MG63 (cell line): ENCODE data around the gene SLPI. TPM values are rescaled to one million over a fixed set of nuclear protein-coding genes. Genes with fewer than 3 reads are reported as not detected.

Source experiments
- DNase-seq: peaks from one replicate; pipeline ENCODE4 v3.0.0-alpha.2; 2020
- H3K27me3 ChIP-seq: fragments of 250-450 bp; sonication (Bioruptor Pico); 2 replicates; pipeline ENCODE4 v1.5.1; 2020; ENCODE audit warnings: mild to moderate bottlenecking, moderate library complexity
- H3K36me3 ChIP-seq: fragments of 250-450 bp; sonication (Bioruptor Pico); 2 replicates; pipeline ENCODE4 v1.5.1; 2020; ENCODE audit warnings: mild to moderate bottlenecking, moderate library complexity
- H3K4me3 ChIP-seq: fragments of 250-450 bp; sonication (Bioruptor Pico); 2 replicates; pipeline ENCODE4 v1.5.1; 2020; ENCODE audit warnings: mild to moderate bottlenecking, moderate library complexity
- H3K9me3 ChIP-seq: fragments of 250-450 bp; sonication (Bioruptor Pico); 2 replicates; pipeline ENCODE4 v1.5.1; 2020; ENCODE audit warnings: mild to moderate bottlenecking, moderate library complexity
- total RNA-seq: library from RNA; depleted of rRNA; stranded (reverse); fragments of >200 nt; shearing (Covaris generic); gene quantifications from 2 replicates; pipeline ENCODE4 v1.2.3, GENCODE V29; 2014; ENCODE audit warnings: low replicate concordance

The SLPI gene
- total RNA-seq, 1 experiment from 2014 or later: 52.2 TPM

GRCh38 chr20:45247865-45248264 is 6.5 kb downstream of the SLPI start:
- Histone ChIP-seq H3K4me3 (no peak overlapping the region), H3K9me3 (no peaks in the 10 kb centered on the region), H3K27me3 (peaks cover 12% of the 10 kb centered on the region), H3K36me3 (no peaks in the 10 kb centered on the region)
- DNase-seq: no peak

- peaks cover 14% of the 10 kb centered on the region for H3K27me3 ChIP-seq
- no peaks in the 10 kb centered on the region for H3K36me3 ChIP-seq
- H3K9me3 ChIP-seq: no peaks in the 10 kb centered on the region
- no peak for DNase-seq
- H3K4me3 ChIP-seq: no peak overlapping the region
These were observed 8.3 kb downstream of the SLPI start for GRCh38 chr20:45246109-45246508.

GRCh38 chr20:45238139-45238538 is 16.2 kb downstream of the SLPI start:
- no peaks in the 10 kb centered on the region for H3K36me3 ChIP-seq
- no peak for DNase-seq
- H3K4me3 ChIP-seq: no peak overlapping the region
- H3K9me3 ChIP-seq: peaks cover 5% of the 10 kb centered on the region; the same call in 1 of the 2 replicates
- H3K27me3 ChIP-seq: peaks cover 9% of the 10 kb centered on the region; the same call in 1 of the 2 replicates

- H3K4me3 ChIP-seq: no peak overlapping the region
These were observed 18.4 kb downstream of the SLPI start for GRCh38 chr20:45235995-45236394.

DNA sequence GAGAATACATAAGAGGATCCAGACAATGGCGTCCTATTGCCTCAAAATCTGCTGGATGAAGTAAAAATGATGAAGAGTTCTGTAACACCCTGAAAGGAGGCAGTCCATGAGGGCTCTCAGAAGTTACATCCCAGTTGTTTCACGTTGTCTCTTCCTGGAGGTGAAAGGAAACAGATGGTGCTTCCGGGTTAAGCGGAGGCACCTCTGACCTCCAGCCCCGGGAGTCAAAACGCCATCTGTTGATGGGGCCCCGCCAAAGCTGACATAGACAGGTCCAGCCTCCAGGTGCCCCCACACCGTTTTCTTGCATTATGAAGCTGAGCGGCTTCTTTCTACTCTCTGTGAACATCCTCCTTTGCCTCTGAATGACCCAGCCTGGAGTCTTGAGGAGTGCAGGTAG is 23.7 kb downstream of the SLPI start:
- Histone ChIP-seq H3K27me3 (peaks cover 11% of the 10 kb centered on the region), H3K36me3 (no peaks in the 10 kb centered on the region), H3K4me3 (no peak overlapping the region), H3K9me3 (peaks cover 5% of the 10 kb centered on the region; the same call in 1 of the 2 replicates)
- DNase-seq: no peak

More at GRCh38 chr20:45235995-45236394, 18.4 kb downstream of the SLPI start:
- DNase-seq: no peak
- no peaks in the 10 kb centered on the region for H3K36me3 ChIP-seq
- H3K9me3 ChIP-seq: peaks cover 5% of the 10 kb centered on the region; the same call in 1 of the 2 replicates
- H3K27me3 ChIP-seq: peaks cover 6% of the 10 kb centered on the region; the same call in 1 of the 2 replicates

DNA sequence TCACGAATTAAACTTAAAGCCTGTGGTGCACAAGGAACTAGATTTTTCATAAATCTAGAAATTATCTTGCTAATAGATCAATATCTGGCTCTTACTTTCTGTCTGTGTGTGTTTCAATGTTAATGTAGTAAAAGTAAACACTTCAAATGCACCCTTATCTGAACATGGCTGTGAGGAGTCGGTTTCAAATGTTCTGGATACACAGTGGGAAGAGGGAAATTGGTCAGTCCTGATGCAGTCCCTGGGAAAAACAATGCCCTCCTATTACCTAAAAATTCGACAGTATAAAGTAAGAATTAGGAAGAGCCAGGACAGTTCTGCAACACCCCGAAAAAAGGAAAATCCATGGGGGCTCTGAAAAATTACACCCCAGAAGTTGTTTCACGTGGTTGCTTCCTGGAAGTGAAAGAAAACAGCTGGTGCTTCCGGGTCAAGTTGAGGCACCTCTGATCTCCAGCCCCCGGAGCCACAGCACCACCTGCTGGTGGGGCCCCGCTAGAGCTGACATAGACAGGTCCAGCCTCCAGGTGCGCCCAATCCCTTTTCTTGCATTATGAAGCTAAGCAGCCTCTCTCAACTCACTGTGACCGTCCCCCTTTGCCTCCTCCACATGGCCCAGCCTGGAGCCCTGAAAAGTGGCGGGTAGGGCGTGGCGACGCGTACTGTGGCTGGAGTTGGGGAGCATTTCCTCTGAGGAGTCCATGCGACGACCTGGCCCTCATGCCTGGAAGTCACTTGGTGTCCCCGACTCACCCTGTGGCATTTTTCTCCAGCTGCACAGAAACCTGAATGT is 24.9 kb downstream of the SLPI start:
- H3K4me3 ChIP-seq: no peak overlapping the region
- peak; percentile 31 for DNase-seq
- peaks cover 5% of the 10 kb centered on the region; the same call in 1 of the 2 replicates for H3K9me3 ChIP-seq
- H3K36me3 ChIP-seq: no peaks in the 10 kb centered on the region
- H3K27me3 ChIP-seq: peaks cover 18% of the 10 kb centered on the region

GRCh38 chr20:45226287-45226686 is 28.1 kb downstream of the SLPI start:
- Histone ChIP-seq H3K36me3 (no peaks in the 10 kb centered on the region), H3K27me3 (peaks cover 34% of the 10 kb centered on the region), H3K4me3 (no peak overlapping the region), H3K9me3 (no peaks in the 10 kb centered on the region)
- no peak for DNase-seq

DNA sequence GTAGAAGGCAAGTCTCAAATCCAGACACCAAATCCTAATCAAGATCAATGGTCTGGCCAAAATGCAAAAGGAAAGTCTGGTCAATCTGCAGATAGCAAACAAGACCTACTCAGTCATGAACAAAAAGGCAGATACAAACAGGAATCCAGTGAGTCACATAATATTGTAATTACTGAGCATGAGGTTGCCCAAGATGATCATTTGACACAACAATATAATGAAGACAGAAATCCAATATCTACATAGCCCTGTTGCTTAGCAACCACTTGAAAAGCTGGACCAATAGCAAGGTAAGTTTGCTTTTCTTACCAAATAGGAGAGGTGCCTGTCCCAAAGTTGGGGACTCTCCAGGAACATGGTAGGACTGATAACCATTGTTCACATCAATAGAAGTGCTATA is 31.2 kb downstream of the SLPI start:
- Histone ChIP-seq H3K36me3 (no peaks in the 10 kb centered on the region), H3K4me3 (no peak overlapping the region), H3K27me3 (peaks cover 36% of the 10 kb centered on the region), H3K9me3 (no peaks in the 10 kb centered on the region)
- DNase-seq: no peak

DNA sequence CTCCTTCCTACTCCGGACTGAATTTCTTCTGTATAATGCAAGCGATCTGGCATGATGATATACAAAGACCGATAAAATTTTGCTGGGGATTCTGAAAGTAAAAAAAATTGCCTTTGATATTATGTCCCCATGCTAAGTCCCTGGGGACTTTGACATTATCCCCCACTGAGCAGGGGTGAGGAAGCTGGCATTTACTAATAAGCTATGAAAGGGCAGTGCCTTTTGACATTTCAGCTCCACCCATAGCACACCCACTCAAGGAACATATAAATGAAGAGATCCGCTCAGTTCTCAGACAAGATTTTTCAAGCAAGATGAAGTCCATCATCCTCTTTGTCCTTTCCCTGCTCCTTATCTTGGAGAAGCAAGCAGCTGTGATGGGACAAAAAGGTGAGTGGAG is 33.3 kb downstream of the SLPI start, which contains the start of gene SEMG2:
Gene SEMG2 (plus strand): TSS at position 298 of the 400 bp plus-strand sequence. CDS start 17 bp downstream, at position 315.
- Histone ChIP-seq H3K4me3 (no peak within 1 kb of the TSS), H3K36me3 (no peaks in the 10 kb centered on the region), H3K27me3 (peaks cover 28% of the 10 kb centered on the region), H3K9me3 (no peaks in the 10 kb centered on the region)
- no peak for DNase-seq

- DNase-seq: no peak
These were observed 35.7 kb downstream of the SLPI start for GRCh38 chr20:45218636-45219035.

DNA sequence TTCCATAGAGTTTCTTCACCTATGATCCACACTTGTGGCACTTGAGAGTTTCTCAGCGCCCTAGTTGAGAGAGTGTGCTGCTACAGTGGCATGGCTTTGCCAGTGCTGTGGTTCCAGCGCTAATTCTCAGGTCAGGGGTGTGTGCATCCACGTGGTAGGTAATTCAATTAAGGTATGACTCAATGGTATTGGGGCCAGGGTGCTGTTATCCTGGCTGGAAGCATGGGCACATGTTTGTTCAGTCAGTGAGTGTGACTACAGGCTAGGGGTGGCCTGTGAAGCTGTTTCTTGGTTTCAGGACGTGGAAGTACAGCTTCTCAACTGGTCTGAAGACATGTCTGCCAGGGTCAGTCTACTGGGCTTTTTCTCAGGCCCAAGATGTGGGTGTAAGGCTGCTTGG is 36.2 kb downstream of the SLPI start:
- Histone ChIP-seq H3K9me3 (no peaks in the 10 kb centered on the region), H3K4me3 (no peak overlapping the region), H3K27me3 (peaks cover 18% of the 10 kb centered on the region), H3K36me3 (no peaks in the 10 kb centered on the region)
- DNase-seq: no peak

More at GRCh38 chr20:45218636-45219035, 35.7 kb downstream of the SLPI start:
- Histone ChIP-seq H3K9me3 (no peaks in the 10 kb centered on the region), H3K27me3 (peaks cover 18% of the 10 kb centered on the region), H3K36me3 (no peaks in the 10 kb centered on the region), H3K4me3 (no peak overlapping the region)

DNA sequence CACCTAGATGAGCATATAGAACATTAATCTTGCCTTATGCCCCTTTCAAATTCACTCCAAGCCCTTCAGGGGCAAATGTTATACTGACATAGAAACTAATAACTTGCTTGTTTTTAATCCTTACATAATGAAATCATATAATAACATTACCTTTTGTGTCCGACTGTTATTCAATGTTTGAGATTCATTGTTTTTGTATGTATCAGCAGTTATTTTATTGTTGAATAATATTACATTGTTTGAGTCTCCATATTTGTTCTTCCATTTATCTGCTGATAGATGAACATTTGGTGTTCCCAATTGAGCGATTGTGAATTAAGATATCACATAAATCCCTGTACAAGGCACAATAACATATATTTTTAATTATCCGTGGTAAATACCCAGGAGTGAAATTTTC is 41.5 kb downstream of the SLPI start:
- no peak for DNase-seq
- Histone ChIP-seq H3K9me3 (no peaks in the 10 kb centered on the region), H3K27me3 (peaks cover 5% of the 10 kb centered on the region), H3K36me3 (no peaks in the 10 kb centered on the region), H3K4me3 (no peak overlapping the region)

DNA sequence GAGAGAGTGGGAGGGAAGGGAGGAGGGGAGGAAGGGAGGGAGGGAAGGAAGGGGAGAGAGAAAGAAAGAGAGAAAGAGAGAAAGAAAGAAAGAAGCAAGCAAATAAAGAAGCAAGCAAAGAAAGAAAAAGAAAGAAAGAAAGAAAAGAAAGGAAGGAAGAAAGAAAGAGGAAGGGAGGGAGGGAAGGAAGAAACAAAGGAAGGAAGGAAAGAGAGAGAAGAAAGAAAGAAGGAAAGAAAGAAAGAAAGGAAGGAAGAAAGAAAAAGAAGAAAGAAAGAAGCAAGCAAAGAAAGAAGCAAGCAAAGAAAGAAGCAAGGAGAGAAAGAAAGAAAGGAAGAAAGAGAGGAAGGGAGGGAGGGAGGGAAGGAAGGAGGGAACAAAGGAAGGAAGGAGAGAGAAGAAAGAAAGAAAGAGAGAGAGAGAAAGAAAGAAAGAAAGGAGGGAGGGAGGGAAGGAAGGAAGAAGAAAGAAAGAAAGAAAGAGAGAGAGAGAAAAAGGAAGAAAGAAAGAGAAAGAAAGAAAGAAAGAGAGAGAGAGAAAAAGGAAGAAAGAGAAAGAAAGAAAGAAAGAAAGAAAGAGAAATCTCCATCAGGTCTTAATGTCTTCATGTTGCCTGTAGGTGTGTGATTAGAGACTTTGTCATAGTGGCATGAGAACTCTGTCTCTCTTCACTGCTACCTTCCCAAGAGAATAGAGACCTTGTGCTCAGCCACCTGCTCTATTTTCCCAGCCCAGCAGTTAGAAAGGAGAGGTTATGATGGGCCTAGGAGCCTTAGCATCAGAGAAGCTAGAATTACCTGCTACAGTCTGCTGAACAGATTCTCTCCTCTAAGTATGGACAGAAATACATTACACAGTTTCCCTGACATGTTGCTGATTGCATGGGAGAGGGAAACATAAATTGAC is 42.5 kb downstream of the SLPI start:
- Histone ChIP-seq H3K9me3 (no peaks in the 10 kb centered on the region), H3K4me3 (no peak overlapping the region), H3K36me3 (no peaks in the 10 kb centered on the region), H3K27me3 (peaks cover 5% of the 10 kb centered on the region)
- no peak for DNase-seq

DNA sequence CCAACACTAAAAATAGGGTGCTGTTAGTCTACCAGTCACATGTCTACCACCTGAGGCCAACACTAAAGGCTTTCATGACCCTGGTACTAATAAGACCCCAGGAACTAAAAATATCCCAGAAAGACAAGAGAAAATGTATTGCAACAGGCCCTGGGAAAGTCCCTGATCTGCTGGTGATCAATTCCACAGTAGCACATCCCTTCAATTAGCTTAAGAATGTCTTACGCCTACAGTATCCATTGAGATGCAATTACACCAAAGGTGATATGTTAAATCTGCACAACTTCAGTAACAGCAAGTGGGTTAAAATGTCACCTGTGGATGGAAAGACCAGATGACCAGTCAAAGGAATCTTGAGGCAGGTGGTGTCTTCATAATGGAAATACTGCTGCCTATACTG is 44.4 kb downstream of the SLPI start:
- Histone ChIP-seq H3K9me3 (no peaks in the 10 kb centered on the region), H3K27me3 (peaks cover 15% of the 10 kb centered on the region), H3K36me3 (no peaks in the 10 kb centered on the region), H3K4me3 (no peak overlapping the region)
- no peak for DNase-seq

GRCh38 chr20:45206725-45207124 is 47.6 kb downstream of the SLPI start, which contains the start of gene SEMG1:
SEMG1 (plus strand) TSS chr20:45207033; CDS start chr20:45207054, 21 bp downstream.
- Histone ChIP-seq H3K36me3 (no peaks in the 10 kb centered on the region), H3K27me3 (peaks cover 17% of the 10 kb centered on the region), H3K9me3 (no peaks in the 10 kb centered on the region), H3K4me3 (no peak within 1 kb of the TSS)
- DNase-seq: no peak
